ENCODE data around the gene MAU2. TPM values are rescaled to one million over a fixed set of nuclear protein-coding genes. Genes with fewer than 3 reads are reported as not detected.

Gene MAU2
- total RNA-seq, 1 experiment from 2014 or later, result 38.0 TPM

DNA sequence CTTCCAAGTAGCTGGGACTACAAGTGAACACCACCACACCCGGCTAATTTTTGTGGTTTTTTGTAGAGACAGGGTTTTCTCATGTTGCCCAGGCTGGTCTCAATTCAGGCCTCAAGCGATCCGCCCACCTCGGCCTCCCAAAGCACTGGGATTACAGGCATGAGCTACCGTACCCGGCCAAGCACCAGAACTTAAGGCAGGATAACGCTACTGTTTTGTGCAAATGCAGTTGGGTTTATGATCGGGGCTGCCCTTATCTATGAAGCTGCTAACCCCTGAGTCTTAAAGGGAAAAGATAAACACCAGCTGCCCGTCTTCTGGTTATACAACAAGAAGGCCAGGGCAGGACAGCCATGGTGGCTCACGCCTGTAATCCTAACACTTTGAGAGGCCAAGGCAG, 34.9 kb upstream of the MAU2 start:
- DNase-seq (ENCODE audit: low read depth, low spot score) (no peak), ATAC-seq (no peak)
- Histone ChIP-seq H3K27me3 (ENCODE audit: control insufficient read depth, insufficient read depth, low read length) (no peaks in the 10 kb centered on the region), H3K36me3 (ENCODE audit: control insufficient read depth, insufficient read depth, low read length) (no peaks in the 10 kb centered on the region), H3K27ac (ENCODE audit: low read length) (no peak overlapping the region), H3K9me3 (ENCODE audit: control insufficient read depth, insufficient read depth, low read depth, low read length) (no peaks in the 10 kb centered on the region), H3K4me1 (ENCODE audit: control insufficient read depth, insufficient read depth, low read length) (no peaks in the 10 kb centered on the region), H3K4me3 (ENCODE audit: low read depth in 2 of 2, low read length in 2 of 2) (no peak overlapping the region)
- ChIA-PET POLR2A (no interaction called here), CTCF (no interaction called here)
- BruUV-seq (replicated peaks), result no TSS peak
- TF ChIP-seq, protein P1, sequence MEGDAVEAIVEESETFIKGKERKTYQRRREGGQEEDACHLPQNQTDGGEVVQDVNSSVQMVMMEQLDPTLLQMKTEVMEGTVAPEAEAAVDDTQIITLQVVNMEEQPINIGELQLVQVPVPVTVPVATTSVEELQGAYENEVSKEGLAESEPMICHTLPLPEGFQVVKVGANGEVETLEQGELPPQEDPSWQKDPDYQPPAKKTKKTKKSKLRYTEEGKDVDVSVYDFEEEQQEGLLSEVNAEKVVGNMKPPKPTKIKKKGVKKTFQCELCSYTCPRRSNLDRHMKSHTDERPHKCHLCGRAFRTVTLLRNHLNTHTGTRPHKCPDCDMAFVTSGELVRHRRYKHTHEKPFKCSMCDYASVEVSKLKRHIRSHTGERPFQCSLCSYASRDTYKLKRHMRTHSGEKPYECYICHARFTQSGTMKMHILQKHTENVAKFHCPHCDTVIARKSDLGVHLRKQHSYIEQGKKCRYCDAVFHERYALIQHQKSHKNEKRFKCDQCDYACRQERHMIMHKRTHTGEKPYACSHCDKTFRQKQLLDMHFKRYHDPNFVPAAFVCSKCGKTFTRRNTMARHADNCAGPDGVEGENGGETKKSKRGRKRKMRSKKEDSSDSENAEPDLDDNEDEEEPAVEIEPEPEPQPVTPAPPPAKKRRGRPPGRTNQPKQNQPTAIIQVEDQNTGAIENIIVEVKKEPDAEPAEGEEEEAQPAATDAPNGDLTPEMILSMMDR (IDR thresholded peaks at IDR 0.05), result no peak
- TF ChIP-seq, protein P2, sequence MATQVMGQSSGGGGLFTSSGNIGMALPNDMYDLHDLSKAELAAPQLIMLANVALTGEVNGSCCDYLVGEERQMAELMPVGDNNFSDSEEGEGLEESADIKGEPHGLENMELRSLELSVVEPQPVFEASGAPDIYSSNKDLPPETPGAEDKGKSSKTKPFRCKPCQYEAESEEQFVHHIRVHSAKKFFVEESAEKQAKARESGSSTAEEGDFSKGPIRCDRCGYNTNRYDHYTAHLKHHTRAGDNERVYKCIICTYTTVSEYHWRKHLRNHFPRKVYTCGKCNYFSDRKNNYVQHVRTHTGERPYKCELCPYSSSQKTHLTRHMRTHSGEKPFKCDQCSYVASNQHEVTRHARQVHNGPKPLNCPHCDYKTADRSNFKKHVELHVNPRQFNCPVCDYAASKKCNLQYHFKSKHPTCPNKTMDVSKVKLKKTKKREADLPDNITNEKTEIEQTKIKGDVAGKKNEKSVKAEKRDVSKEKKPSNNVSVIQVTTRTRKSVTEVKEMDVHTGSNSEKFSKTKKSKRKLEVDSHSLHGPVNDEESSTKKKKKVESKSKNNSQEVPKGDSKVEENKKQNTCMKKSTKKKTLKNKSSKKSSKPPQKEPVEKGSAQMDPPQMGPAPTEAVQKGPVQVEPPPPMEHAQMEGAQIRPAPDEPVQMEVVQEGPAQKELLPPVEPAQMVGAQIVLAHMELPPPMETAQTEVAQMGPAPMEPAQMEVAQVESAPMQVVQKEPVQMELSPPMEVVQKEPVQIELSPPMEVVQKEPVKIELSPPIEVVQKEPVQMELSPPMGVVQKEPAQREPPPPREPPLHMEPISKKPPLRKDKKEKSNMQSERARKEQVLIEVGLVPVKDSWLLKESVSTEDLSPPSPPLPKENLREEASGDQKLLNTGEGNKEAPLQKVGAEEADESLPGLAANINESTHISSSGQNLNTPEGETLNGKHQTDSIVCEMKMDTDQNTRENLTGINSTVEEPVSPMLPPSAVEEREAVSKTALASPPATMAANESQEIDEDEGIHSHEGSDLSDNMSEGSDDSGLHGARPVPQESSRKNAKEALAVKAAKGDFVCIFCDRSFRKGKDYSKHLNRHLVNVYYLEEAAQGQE (IDR thresholded peaks at IDR 0.05; ENCODE audit: insufficient read depth in 1 of 2, low read depth in 2 of 2, low read length in 1 of 2), result no peak
- TF ChIP-seq SIN3A (IDR thresholded peaks at IDR 0.05; ENCODE audit: borderline replicate concordance, insufficient read depth, low read depth, low read length), result no peak
- TF ChIP-seq POLR2AphosphoS5 (IDR thresholded peaks at IDR 0.05; ENCODE audit: low read depth, low read length), result no peak
- TF ChIP-seq TCF7L2 (IDR thresholded peaks at IDR 0.05; ENCODE audit: low read depth, low read length), result no peak
- in situ Hi-C loops (cut with HindIII; ENCODE audit: low pct_unique_long_range_greater_than_20kb, low sequenced_read_pairs), result no loop called here
- intact Hi-C loops (cut with micrococcal nuclease; ENCODE audit: unreplicated experiment), result no loop called here

DNA sequence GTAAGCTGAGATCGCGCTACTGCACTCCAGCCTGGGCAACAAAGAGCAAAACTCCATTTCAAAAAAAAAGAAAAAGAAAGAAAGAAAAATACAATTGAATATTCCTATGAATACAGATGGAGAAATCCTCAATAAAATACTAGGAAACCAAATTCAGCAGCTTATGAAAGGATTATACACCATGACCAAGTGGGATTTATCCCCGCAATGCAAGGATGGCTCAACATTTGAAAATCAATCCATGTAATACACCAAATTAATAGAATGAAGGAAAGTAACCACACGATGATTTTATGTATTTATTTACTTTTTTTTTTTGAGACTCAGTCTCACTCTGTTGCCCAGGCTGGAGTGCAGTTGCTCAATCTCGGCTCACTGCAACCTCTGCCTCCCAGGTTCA, 28.0 kb upstream of the MAU2 start:
- H3K36me3 ChIP-seq (ENCODE audit: control insufficient read depth, insufficient read depth, low read length), result 0 out of 2 replicates have a peak, but pooled peaks cover 2% of the 10 kb centered on the region
- H3K9me3 ChIP-seq (ENCODE audit: control insufficient read depth, insufficient read depth, low read depth, low read length), result no peaks in the 10 kb centered on the region
- DNase-seq (ENCODE audit: low read depth, low spot score) (no peak), ATAC-seq (no peak)
- no peak overlapping the region for H3K4me3 ChIP-seq (ENCODE audit: low read depth in 2 of 2, low read length in 2 of 2)
- no peaks in the 10 kb centered on the region for H3K4me1 ChIP-seq (ENCODE audit: control insufficient read depth, insufficient read depth, low read length)
- TF ChIP-seq, protein P1 (IDR thresholded peaks at IDR 0.05), result no peak
- ChIA-PET CTCF (no interaction called here), POLR2A (no interaction called here)
- H3K27ac ChIP-seq (ENCODE audit: low read length), result no peak overlapping the region
- in situ Hi-C loops (cut with HindIII; ENCODE audit: low pct_unique_long_range_greater_than_20kb, low sequenced_read_pairs) (no loop called here), intact Hi-C loops (cut with micrococcal nuclease; ENCODE audit: unreplicated experiment) (no loop called here)
- H3K27me3 ChIP-seq (ENCODE audit: control insufficient read depth, insufficient read depth, low read length), result no peaks in the 10 kb centered on the region
- BruUV-seq (replicated peaks), result no TSS peak

DNA sequence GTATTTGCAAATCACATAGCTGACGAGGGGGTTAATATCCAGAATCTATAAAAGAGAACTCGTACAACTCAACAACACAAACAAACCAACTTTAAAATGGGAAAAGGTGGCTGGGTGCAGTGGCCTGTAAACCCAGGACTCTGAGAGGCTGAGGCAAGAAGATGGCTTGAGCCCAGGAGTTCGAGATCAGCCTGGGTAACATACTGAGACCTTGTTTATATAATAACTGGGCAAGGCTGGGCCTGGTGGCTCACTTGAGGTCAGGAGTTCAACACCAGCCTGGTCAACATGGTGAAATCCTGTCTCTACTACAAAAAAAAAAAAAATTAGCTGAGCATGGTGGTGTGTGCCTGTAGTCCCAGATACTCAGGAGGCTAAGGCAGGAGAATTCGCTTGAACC, 25.7 kb upstream of the MAU2 start:
- 0 out of 2 replicates have a peak, but pooled peaks cover 2% of the 10 kb centered on the region for H3K36me3 ChIP-seq (ENCODE audit: control insufficient read depth, insufficient read depth, low read length)
- no TSS peak for BruUV-seq (replicated peaks)
- H3K4me1 ChIP-seq (ENCODE audit: control insufficient read depth, insufficient read depth, low read length), result no peaks in the 10 kb centered on the region
- TF ChIP-seq, protein P2 (IDR thresholded peaks at IDR 0.05; ENCODE audit: insufficient read depth in 1 of 2, low read depth in 2 of 2, low read length in 1 of 2), result no peak
- TF ChIP-seq TCF7L2 (IDR thresholded peaks at IDR 0.05; ENCODE audit: low read depth, low read length) (no peak), POLR2AphosphoS5 (IDR thresholded peaks at IDR 0.05; ENCODE audit: low read depth, low read length) (no peak), SIN3A (IDR thresholded peaks at IDR 0.05; ENCODE audit: borderline replicate concordance, insufficient read depth, low read depth, low read length) (no peak)
- TF ChIP-seq, protein P1 (IDR thresholded peaks at IDR 0.05), result no peak
- in situ Hi-C loops (cut with HindIII; ENCODE audit: low pct_unique_long_range_greater_than_20kb, low sequenced_read_pairs), result no loop called here
- no peak for ATAC-seq
- POLR2A ChIA-PET, result no interaction called here
- H3K9me3 ChIP-seq (ENCODE audit: control insufficient read depth, insufficient read depth, low read depth, low read length), result no peaks in the 10 kb centered on the region
- DNase-seq (ENCODE audit: low read depth, low spot score), result no peak
- H3K4me3 ChIP-seq (ENCODE audit: low read depth in 2 of 2, low read length in 2 of 2), result no peak overlapping the region
- no peak overlapping the region for H3K27ac ChIP-seq (ENCODE audit: low read length)
- no peaks in the 10 kb centered on the region for H3K27me3 ChIP-seq (ENCODE audit: control insufficient read depth, insufficient read depth, low read length)
- CTCF ChIA-PET, result no interaction called here
- intact Hi-C loops (cut with micrococcal nuclease; ENCODE audit: unreplicated experiment), result no loop called here
